ENCODE data around the gene RND2. TPM values are rescaled to one million over a fixed set of nuclear protein-coding genes. Genes with fewer than 3 reads are reported as not detected.
A peak's percentile ranks its signal among the peaks of the same experiment; 100 is the strongest.
"Not testable (repeated sequence)": the region's sequence is repeated elsewhere in the genome, so short reads cannot be mapped to it uniquely, and the experiment has no call there.

The RND2 gene
- total RNA-seq (2022), result 0.15 and 0.40 TPM in 2 replicates
- Bru-seq, nascent RNA, result percentile 13 among the genes with signal in this experiment
- percentile 25 among the genes with signal in this experiment for BruChase-seq, experiment 1, labeled RNA remaining after a 6-hour chase
- percentile 18 among the genes with signal in this experiment for BruChase-seq, experiment 2, labeled RNA remaining after a 2-hour chase
- long read RNA-seq, partial matches to known transcripts, result 0 of 1 reads
- long read RNA-seq, other reads (novel, unspliced or antisense), result 1 of 1 reads

- peaks cover 47% of the 10 kb centered on the region for H3K36me3 Mint-ChIP-seq (ENCODE audit: insufficient read depth, unreplicated experiment)
- peaks cover 43% of the 10 kb centered on the region for H3K27me3 Mint-ChIP-seq (ENCODE audit: unreplicated experiment)
- peaks cover 22% of the 10 kb centered on the region for H3K4me1 Mint-ChIP-seq (ENCODE audit: low read depth, unreplicated experiment)
Measured at GRCh38 chr17:43024407-43025289, at the start of gene RND2. TSS of gene RND2 (plus strand) at chr17:43025231. CDS start at chr17:43025348, 117 bp downstream.

DNA sequence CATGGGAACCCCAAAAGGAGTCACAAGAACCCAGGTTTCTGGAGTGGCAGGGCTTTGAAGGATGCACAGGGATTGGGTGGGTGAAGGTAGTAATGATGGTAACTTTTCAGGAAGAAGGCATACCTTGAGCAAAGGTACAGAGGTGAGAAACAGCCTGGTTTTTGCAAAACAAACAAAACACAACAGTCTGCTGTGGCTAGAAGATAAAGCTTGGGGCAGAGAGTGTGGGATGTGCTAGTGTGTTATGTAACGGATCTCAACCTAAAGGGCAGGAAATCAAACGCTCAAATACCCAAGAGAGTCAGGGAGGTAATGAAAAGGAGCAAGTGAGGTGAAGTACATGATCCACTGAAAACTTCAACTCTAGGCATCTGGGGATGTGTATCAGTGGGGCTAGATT lies 49.8 kb upstream of the RND2 start:
- no peak for DNase-seq
- Mint-ChIP-seq H3K9me3 (ENCODE audit: low read depth, unreplicated experiment) (no peaks in the 10 kb centered on the region), H3K36me3 (ENCODE audit: insufficient read depth, unreplicated experiment) (peaks cover 7% of the 10 kb centered on the region), H3K27ac (ENCODE audit: unreplicated experiment) (no peak overlapping the region), H3K4me3 (ENCODE audit: low read depth, unreplicated experiment) (no peak overlapping the region), H3K27me3 (ENCODE audit: unreplicated experiment) (no peaks in the 10 kb centered on the region), H3K4me1 (ENCODE audit: low read depth, unreplicated experiment) (peaks cover 9% of the 10 kb centered on the region)
- intact Hi-C loops (cut with micrococcal nuclease; ENCODE audit: unreplicated experiment), result no loop called here
- TF ChIP-seq, protein P1, sequence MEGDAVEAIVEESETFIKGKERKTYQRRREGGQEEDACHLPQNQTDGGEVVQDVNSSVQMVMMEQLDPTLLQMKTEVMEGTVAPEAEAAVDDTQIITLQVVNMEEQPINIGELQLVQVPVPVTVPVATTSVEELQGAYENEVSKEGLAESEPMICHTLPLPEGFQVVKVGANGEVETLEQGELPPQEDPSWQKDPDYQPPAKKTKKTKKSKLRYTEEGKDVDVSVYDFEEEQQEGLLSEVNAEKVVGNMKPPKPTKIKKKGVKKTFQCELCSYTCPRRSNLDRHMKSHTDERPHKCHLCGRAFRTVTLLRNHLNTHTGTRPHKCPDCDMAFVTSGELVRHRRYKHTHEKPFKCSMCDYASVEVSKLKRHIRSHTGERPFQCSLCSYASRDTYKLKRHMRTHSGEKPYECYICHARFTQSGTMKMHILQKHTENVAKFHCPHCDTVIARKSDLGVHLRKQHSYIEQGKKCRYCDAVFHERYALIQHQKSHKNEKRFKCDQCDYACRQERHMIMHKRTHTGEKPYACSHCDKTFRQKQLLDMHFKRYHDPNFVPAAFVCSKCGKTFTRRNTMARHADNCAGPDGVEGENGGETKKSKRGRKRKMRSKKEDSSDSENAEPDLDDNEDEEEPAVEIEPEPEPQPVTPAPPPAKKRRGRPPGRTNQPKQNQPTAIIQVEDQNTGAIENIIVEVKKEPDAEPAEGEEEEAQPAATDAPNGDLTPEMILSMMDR (IDR thresholded peaks at IDR 0.05; ENCODE audit: unreplicated experiment), result no peak
- CTCF ChIA-PET, result interaction anchor here (0.7 kb wide), 1 partner anchor 11 kb away, joined by 7 read pairs; no protein-coding TSS in a partner anchor
- no TSS peak for BruUV-seq (replicated peaks)

More at GRCh38 chr17:43024407-43025289, at the start of gene RND2:
- CTCF ChIA-PET, result interaction anchor here (0.6 to 1.8 kb wide), 10 partner anchors 10 to 364 kb away, joined by 3 to 28 read pairs (median 6); partner anchors contain the start of genes BRCA1 and RPL27
- TF ChIP-seq, protein P1 (IDR thresholded peaks at IDR 0.05; ENCODE audit: unreplicated experiment), result peak; percentile 37
- Mint-ChIP-seq H3K9me3 (ENCODE audit: low read depth, unreplicated experiment) (no peaks in the 10 kb centered on the region), H3K4me3 (ENCODE audit: low read depth, unreplicated experiment) (peak within 1 kb of the TSS; percentile 79), H3K27ac (ENCODE audit: unreplicated experiment) (peak within 1 kb of the TSS; percentile 89)
- BruUV-seq (replicated peaks), result no TSS peak
- intact Hi-C loops (cut with micrococcal nuclease; ENCODE audit: unreplicated experiment), result loop anchor here (2.0 to 10.0 kb wide), 3 partner anchors 104 to 320 kb away; partner anchors contain the start of gene NBR1
- DNase-seq, result peak; percentile 94

- CTCF ChIA-PET, result interaction anchor here (0.6 kb wide), 1 partner anchor 45 kb away, joined by 5 read pairs; no protein-coding TSS in a partner anchor
- H3K36me3 Mint-ChIP-seq (ENCODE audit: insufficient read depth, unreplicated experiment), result peaks cover 12% of the 10 kb centered on the region
- DNase-seq; H3K9me3 Mint-ChIP-seq (ENCODE audit: low read depth, unreplicated experiment); BruUV-seq (replicated peaks); H3K27me3 Mint-ChIP-seq (ENCODE audit: unreplicated experiment); H3K27ac Mint-ChIP-seq (ENCODE audit: unreplicated experiment); H3K4me1 Mint-ChIP-seq (ENCODE audit: low read depth, unreplicated experiment); H3K4me3 Mint-ChIP-seq (ENCODE audit: low read depth, unreplicated experiment); intact Hi-C loops (cut with micrococcal nuclease; ENCODE audit: unreplicated experiment): not testable (repeated sequence)
Measured at GRCh38 chr17:42975701-42976100, 49.3 kb upstream of the RND2 start.

GRCh38 chr17:42979511-42980273 lies 45.3 kb upstream of the RND2 start, which contains the start of gene PTGES3L:
TSS of gene PTGES3L (minus strand) at chr17:42980080. CDS start at chr17:42980053, 27 bp downstream.
- Mint-ChIP-seq H3K4me3 (ENCODE audit: low read depth, unreplicated experiment) (peak within 1 kb of the TSS; percentile 98), H3K9me3 (ENCODE audit: low read depth, unreplicated experiment) (no peaks in the 10 kb centered on the region), H3K36me3 (ENCODE audit: insufficient read depth, unreplicated experiment) (peaks cover 47% of the 10 kb centered on the region), H3K27me3 (ENCODE audit: unreplicated experiment) (no peaks in the 10 kb centered on the region), H3K27ac (ENCODE audit: unreplicated experiment) (peak within 1 kb of the TSS; percentile 86), H3K4me1 (ENCODE audit: low read depth, unreplicated experiment) (peaks cover 28% of the 10 kb centered on the region)
- TF ChIP-seq, protein P1 (IDR thresholded peaks at IDR 0.05; ENCODE audit: unreplicated experiment), result no peak
- CTCF ChIA-PET, result interaction anchor here (0.5 to 1.3 kb wide), 5 partner anchors 9 to 149 kb away, joined by 3 to 4 read pairs (median 3); no protein-coding TSS in a partner anchor
- TSS peak; percentile 58 for BruUV-seq (replicated peaks)
- peak; percentile 71 for DNase-seq
- intact Hi-C loops (cut with micrococcal nuclease; ENCODE audit: unreplicated experiment), result no loop called here
